ENCODE measurements around the gene CCDC9B. TPM values are rescaled to one million over a fixed set of nuclear protein-coding genes. Genes with fewer than 3 reads are reported as not detected.

Gene CCDC9B
- total RNA-seq, 4 donors from 2014 or later: 2.4 to 43.8 (median 6.6) TPM

DNA sequence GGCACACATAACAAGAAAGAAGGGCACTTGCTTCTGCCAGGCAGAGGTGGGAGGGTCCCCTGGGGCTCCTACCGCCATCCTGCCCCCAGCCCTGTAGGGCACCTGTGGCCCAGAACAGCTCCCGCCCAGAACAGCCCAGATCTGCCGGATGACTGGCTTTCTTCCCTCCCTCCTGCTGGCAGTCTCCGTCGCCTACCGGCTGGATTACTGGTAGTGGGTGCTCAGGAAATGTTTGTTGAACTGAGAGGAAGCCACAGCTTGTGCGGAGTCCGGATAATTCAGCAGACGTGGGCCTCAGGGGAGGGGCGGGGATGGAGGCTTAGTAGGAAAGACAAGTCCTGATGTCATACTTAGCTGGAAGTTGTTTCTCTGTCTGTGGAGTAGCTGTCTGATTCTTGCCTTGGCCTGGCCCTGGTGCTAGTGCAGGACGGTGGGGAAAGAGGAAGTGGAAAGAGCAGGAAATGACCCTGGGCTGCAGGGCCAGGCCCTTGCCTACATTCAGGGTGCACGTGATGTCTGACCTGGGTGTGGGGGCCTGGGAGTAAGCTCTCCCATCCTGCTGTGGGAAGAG lies 6.7 kb downstream of the CCDC9B start:
- H3K27ac ChIP-seq: peak overlapping the region; percentile 68 to 69
- intact Hi-C loops (cut with DNase I; ENCODE audit: low total_unique reads): no loop called here
- TF ChIP-seq CTCF (IDR thresholded peaks at IDR 0.05) (no peak), POLR2A (IDR thresholded peaks at IDR 0.05) (no peak)
- peak in 1 of 2 donors; percentile 51 for DNase-seq
- peaks cover 4 to 33% of the 10 kb centered on the region in 2 donors for H3K4me1 ChIP-seq
- H3K27me3 ChIP-seq: no peaks in the 10 kb centered on the region
- H3K36me3 ChIP-seq: no peaks in the 10 kb centered on the region
- no peaks in the 10 kb centered on the region for H3K9me3 ChIP-seq
- H3K4me3 ChIP-seq: no peak overlapping the region

GRCh38 chr15:40332113-40332781 lies 8.5 kb downstream of the CCDC9B start:
- H3K27ac ChIP-seq: peak overlapping the region; percentile 11 to 17
- no peak for DNase-seq
- peaks cover 0 to 17% of the 10 kb centered on the region in 2 donors for H3K4me1 ChIP-seq
- H3K9me3 ChIP-seq: no peaks in the 10 kb centered on the region
- H3K27me3 ChIP-seq: no peaks in the 10 kb centered on the region
- intact Hi-C loops (cut with DNase I; ENCODE audit: low total_unique reads): no loop called here
- H3K4me3 ChIP-seq: no peak overlapping the region
- TF ChIP-seq CTCF (IDR thresholded peaks at IDR 0.05) (no peak), POLR2A (IDR thresholded peaks at IDR 0.05) (no peak)
- H3K36me3 ChIP-seq: no peaks in the 10 kb centered on the region

- intact Hi-C loops (cut with DNase I; ENCODE audit: low total_unique reads): no loop called here
- peaks cover 0 to 16% of the 10 kb centered on the region in 2 donors for H3K4me1 ChIP-seq
- TF ChIP-seq CTCF (IDR thresholded peaks at IDR 0.05) (no peak), POLR2A (IDR thresholded peaks at IDR 0.05) (no peak)
Observed at GRCh38 chr15:40331637-40332036, 9.1 kb downstream of the CCDC9B start.

GRCh38 chr15:40331026-40331425 lies 9.7 kb downstream of the CCDC9B start:
- no peak overlapping the region for H3K4me3 ChIP-seq
- peaks cover 0 to 16% of the 10 kb centered on the region in 2 donors for H3K4me1 ChIP-seq
- DNase-seq: no peak
- H3K27ac ChIP-seq: peak overlapping the region; percentile 57 to 68
- no peak for TF ChIP-seq POLR2A (IDR thresholded peaks at IDR 0.05)
- no peak for TF ChIP-seq CTCF (IDR thresholded peaks at IDR 0.05)
- intact Hi-C loops (cut with DNase I; ENCODE audit: low total_unique reads): no loop called here
- H3K27me3 ChIP-seq: no peaks in the 10 kb centered on the region
- no peaks in the 10 kb centered on the region for H3K9me3 ChIP-seq
- no peaks in the 10 kb centered on the region for H3K36me3 ChIP-seq

More at GRCh38 chr15:40331637-40332036, 9.1 kb downstream of the CCDC9B start:
- Histone ChIP-seq H3K36me3 (no peaks in the 10 kb centered on the region), H3K27me3 (no peaks in the 10 kb centered on the region), H3K4me3 (no peak overlapping the region), H3K9me3 (no peaks in the 10 kb centered on the region), H3K27ac (peak overlapping the region; percentile 11 to 68)
- DNase-seq: no peak

DNA sequence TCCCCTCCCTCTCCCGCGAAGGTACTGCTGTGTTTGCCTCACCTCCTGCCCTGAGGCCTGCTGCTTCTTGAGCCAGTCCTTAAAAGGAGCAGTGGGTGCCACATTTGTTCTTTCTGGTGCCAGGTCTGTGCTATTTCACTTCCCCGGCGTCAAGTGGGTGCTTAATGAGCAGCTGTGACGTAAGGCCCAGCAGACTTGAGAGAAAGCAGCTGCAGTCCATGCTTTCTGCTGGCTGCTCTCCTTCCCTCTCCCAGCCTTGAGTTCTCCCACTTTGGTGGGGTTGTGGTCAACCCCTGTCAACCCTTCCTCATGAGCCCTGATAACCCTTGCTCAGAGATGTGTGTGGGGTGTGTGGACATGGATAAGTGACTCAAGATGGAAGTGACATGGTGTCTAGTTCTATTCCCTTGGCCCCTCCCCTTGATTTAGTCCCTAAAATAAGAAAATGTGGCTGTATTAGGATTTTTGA lies 10.3 kb downstream of the CCDC9B start:
- peaks cover 0 to 16% of the 10 kb centered on the region in 2 donors for H3K4me1 ChIP-seq

More for the DNA sequence above, 10.3 kb downstream of the CCDC9B start:
- Histone ChIP-seq H3K27me3 (no peaks in the 10 kb centered on the region), H3K27ac (peak overlapping the region; percentile 57 to 68), H3K4me3 (no peak overlapping the region), H3K36me3 (no peaks in the 10 kb centered on the region), H3K9me3 (no peaks in the 10 kb centered on the region)
- intact Hi-C loops (cut with DNase I; ENCODE audit: low total_unique reads): no loop called here
- DNase-seq: peak; percentile 54 to 78
- TF ChIP-seq CTCF (IDR thresholded peaks at IDR 0.05): no peak
- TF ChIP-seq POLR2A (IDR thresholded peaks at IDR 0.05): peak in 1 of 2 donors; percentile 37

All from uterus (tissue), 4 donors.